ENCODE data around the gene PLEKHJ1. TPM values are rescaled to one million over a fixed set of nuclear protein-coding genes. Genes with fewer than 3 reads are reported as not detected.

The PLEKHJ1 gene
- polyA plus RNA-seq, 1 donor, result 115 TPM

DNA sequence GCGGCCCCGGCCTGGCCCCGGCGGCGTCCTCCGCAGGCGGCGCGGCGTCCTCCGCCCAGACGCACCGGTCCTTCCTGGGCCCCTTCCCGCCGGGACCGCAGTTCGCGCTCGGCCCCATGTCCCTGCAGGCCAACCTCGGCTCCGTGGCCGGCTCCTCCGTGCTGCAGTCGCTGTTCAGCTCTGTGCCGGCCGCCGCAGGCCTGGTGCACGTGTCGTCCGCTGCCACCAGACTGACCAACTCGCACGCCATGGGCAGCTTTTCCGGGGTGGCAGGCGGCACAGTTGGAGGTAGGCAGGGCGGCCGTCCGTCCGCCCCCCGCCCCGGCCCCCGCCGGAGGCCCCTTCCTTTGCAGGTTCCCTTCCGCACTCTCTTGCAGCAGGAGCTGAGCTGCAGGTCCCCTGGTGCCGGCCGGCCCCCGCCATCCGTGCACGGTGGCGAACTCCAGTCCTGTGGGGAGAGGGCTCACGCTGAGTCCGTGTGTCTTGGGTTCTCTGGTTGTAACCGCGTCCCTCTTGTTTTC lies 9.2 kb downstream of the PLEKHJ1 start:
- DNase-seq, result no peak
- no peaks in the 10 kb centered on the region for H3K4me1 ChIP-seq (ENCODE audit: control insufficient read depth, insufficient read depth, low read length)
- no CpG with 5 or more reads among the region's 53 CpGs for WGBS (ENCODE audit: insufficient coverage, low lambda C conversion rate)
- no peak overlapping the region for H3K27ac ChIP-seq (ENCODE audit: low read length)
- H3K9me3 ChIP-seq (ENCODE audit: control insufficient read depth, low read depth, low read length), result no peaks in the 10 kb centered on the region
- no peak overlapping the region for H3K4me3 ChIP-seq (ENCODE audit: low read length)
- H3K36me3 ChIP-seq (ENCODE audit: control insufficient read depth, insufficient read depth, low read length), result peaks cover 80% of the 10 kb centered on the region
- H3K27me3 ChIP-seq (ENCODE audit: control insufficient read depth, insufficient read depth, low read length), result no peaks in the 10 kb centered on the region

DNA sequence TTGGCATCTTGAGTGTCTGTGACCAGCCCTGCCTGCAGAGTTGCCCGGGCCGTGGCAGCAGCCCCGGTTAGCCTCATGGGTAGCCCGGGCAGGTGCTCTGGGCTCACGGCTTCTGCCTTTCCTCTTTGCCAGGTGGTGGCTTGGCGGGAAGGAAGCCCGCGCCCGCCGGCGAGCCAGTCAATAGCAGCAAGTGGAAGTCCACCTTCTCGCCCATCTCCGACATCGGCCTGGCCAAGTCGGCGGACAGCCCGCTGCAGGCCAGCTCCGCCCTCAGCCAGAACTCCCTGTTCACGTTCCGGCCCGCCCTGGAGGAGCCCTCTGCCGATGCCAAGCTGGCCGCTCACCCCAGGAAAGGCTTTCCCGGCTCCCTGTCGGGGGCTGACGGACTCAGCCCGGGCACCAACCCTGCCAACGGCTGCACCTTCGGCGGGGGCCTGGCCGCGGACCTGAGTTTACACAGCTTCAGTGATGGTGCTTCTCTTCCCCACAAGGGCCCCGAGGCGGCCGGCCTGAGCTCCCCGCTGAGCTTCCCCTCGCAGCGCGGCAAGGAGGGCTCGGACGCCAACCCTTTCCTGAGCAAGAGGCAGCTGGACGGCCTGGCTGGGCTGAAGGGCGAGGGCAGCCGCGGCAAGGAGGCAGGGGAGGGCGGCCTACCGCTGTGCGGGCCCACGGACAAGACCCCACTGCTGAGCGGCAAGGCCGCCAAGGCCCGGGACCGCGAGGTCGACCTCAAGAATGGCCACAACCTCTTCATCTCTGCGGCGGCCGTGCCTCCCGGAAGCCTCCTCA lies 9.9 kb downstream of the PLEKHJ1 start:
- no CpG with 5 or more reads among the region's 59 CpGs for WGBS (ENCODE audit: insufficient coverage, low lambda C conversion rate)
- Histone ChIP-seq H3K36me3 (ENCODE audit: control insufficient read depth, insufficient read depth, low read length) (peaks cover 80% of the 10 kb centered on the region), H3K4me1 (ENCODE audit: control insufficient read depth, insufficient read depth, low read length) (peaks cover 2% of the 10 kb centered on the region), H3K9me3 (ENCODE audit: control insufficient read depth, low read depth, low read length) (no peaks in the 10 kb centered on the region), H3K27me3 (ENCODE audit: control insufficient read depth, insufficient read depth, low read length) (no peaks in the 10 kb centered on the region), H3K4me3 (ENCODE audit: low read length) (no peak overlapping the region), H3K27ac (ENCODE audit: low read length) (no peak overlapping the region)
- DNase-seq, result no peak

DNA sequence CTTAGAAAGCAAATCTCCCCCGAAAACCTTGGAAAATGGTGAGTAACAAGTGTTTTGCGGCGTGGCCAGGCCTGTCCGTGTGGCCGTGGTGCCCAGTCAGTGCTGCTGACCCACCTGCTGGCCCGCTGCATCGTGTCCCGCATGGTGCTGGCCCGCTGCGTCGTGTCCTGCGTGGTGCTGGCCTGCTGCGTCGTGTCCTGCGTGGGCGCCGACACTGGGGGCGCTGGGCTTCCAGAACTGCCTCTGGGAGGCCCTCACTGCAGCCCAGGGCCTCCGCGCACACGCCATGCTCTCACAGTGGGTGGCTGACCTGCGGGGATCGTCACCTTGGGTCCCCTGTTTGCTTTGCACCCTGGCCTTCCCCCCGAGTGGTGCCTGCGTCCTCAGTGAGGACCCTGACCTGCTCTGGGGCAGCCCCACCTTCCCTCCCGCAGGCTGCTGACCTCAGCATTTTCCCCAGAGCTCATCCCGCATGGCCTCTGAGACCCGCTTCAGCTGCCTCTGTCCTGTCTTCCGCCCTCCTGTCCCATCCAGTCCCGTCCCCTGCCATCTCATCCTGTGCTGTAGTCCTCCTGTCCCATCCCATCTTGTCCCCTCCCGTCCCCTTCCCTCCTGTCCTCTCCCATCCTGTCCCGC lies 10.6 kb downstream of the PLEKHJ1 start:
- H3K27ac ChIP-seq (ENCODE audit: low read length), result no peak overlapping the region
- peaks cover 2% of the 10 kb centered on the region for H3K4me1 ChIP-seq (ENCODE audit: control insufficient read depth, insufficient read depth, low read length)
- no peak for DNase-seq
- H3K27me3 ChIP-seq (ENCODE audit: control insufficient read depth, insufficient read depth, low read length), result no peaks in the 10 kb centered on the region
- no peak overlapping the region for H3K4me3 ChIP-seq (ENCODE audit: low read length)
- 100% methylated on average over 1 of the region's 32 CpGs for WGBS (ENCODE audit: insufficient coverage, low lambda C conversion rate)
- no peaks in the 10 kb centered on the region for H3K9me3 ChIP-seq (ENCODE audit: control insufficient read depth, low read depth, low read length)
- H3K36me3 ChIP-seq (ENCODE audit: control insufficient read depth, insufficient read depth, low read length), result peaks cover 75% of the 10 kb centered on the region

- Histone ChIP-seq H3K36me3 (ENCODE audit: control insufficient read depth, insufficient read depth, low read length) (peaks cover 75% of the 10 kb centered on the region), H3K27ac (ENCODE audit: low read length) (no peak overlapping the region), H3K4me3 (ENCODE audit: low read length) (no peak overlapping the region), H3K4me1 (ENCODE audit: control insufficient read depth, insufficient read depth, low read length) (peaks cover 2% of the 10 kb centered on the region), H3K27me3 (ENCODE audit: control insufficient read depth, insufficient read depth, low read length) (no peaks in the 10 kb centered on the region), H3K9me3 (ENCODE audit: control insufficient read depth, low read depth, low read length) (no peaks in the 10 kb centered on the region)
- no CpG with 5 or more reads among the region's 13 CpGs for WGBS (ENCODE audit: insufficient coverage, low lambda C conversion rate)
- DNase-seq, result no peak
Observed at GRCh38 chr19:2224754-2225349, 11.3 kb downstream of the PLEKHJ1 start.

GRCh38 chr19:2223959-2224358 lies 12.2 kb downstream of the PLEKHJ1 start:
- H3K9me3 ChIP-seq (ENCODE audit: control insufficient read depth, low read depth, low read length), result no peaks in the 10 kb centered on the region
- DNase-seq, result no peak
- no peak overlapping the region for H3K4me3 ChIP-seq (ENCODE audit: low read length)
- H3K27me3 ChIP-seq (ENCODE audit: control insufficient read depth, insufficient read depth, low read length), result no peaks in the 10 kb centered on the region
- WGBS (ENCODE audit: insufficient coverage, low lambda C conversion rate), result no CpG with 5 or more reads among the region's 14 CpGs
- H3K36me3 ChIP-seq (ENCODE audit: control insufficient read depth, insufficient read depth, low read length), result peaks cover 76% of the 10 kb centered on the region
- peaks cover 2% of the 10 kb centered on the region for H3K4me1 ChIP-seq (ENCODE audit: control insufficient read depth, insufficient read depth, low read length)
- H3K27ac ChIP-seq (ENCODE audit: low read length), result no peak overlapping the region

- Histone ChIP-seq H3K4me3 (ENCODE audit: low read length) (no peak overlapping the region), H3K36me3 (ENCODE audit: control insufficient read depth, insufficient read depth, low read length) (peaks cover 71% of the 10 kb centered on the region), H3K9me3 (ENCODE audit: control insufficient read depth, low read depth, low read length) (no peaks in the 10 kb centered on the region), H3K27ac (ENCODE audit: low read length) (no peak overlapping the region), H3K27me3 (ENCODE audit: control insufficient read depth, insufficient read depth, low read length) (no peaks in the 10 kb centered on the region), H3K4me1 (ENCODE audit: control insufficient read depth, insufficient read depth, low read length) (peaks cover 2% of the 10 kb centered on the region)
- WGBS (ENCODE audit: insufficient coverage, low lambda C conversion rate), result no CpG with 5 or more reads among the region's 18 CpGs
- DNase-seq, result no peak
Observed at GRCh38 chr19:2223391-2223790, 12.7 kb downstream of the PLEKHJ1 start.

DNA sequence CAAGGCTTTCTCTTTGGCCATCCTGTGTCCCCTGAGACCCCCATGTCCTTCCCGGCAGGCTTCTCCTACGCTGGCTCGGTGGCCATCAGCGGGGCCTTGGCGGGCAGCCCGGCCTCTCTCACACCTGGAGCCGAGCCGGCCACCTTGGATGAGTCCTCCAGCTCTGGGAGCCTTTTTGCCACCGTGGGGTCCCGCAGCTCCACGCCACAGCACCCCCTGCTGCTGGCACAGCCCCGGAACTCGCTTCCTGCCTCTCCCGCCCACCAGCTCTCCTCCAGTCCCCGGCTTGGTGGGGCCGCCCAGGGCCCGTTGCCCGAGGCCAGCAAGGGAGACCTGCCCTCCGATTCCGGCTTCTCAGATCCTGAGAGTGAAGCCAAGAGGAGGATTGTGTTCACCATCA lies 14.2 kb downstream of the PLEKHJ1 start:
- no CpG with 5 or more reads among the region's 20 CpGs for WGBS (ENCODE audit: insufficient coverage, low lambda C conversion rate)
- peaks cover 2% of the 10 kb centered on the region for H3K4me1 ChIP-seq (ENCODE audit: control insufficient read depth, insufficient read depth, low read length)
- no peak overlapping the region for H3K27ac ChIP-seq (ENCODE audit: low read length)

DNA sequence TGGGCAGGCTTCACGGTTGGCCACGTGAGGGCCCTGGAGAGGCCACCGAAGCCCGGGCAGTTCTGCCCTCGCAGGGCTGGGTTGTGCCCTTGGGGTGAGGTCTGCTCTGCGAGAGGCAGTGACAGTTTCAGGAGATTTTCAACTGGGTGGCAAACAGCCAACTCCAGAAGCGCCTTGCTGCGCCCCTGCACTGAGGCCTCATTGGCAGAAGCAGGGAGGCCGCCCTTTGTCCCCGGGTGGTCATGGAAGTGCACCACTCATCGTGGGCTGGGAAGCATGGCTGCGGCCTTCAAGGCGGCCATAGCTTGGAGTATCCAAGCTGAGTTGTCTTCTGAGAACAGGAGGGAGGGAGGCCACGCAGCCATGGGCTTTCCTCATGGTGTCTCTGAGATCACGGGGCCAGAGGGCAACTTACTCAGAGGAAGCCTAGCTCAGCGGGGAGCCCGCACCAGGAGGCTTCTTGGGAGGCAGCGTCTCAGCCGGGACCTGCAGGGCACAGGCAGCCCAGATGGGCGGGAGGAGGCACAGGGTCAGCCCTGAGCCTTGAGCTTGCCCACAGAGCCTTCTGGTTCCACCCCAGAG lies 14.8 kb downstream of the PLEKHJ1 start:
- no peak overlapping the region for H3K4me3 ChIP-seq (ENCODE audit: low read length)
- H3K27ac ChIP-seq (ENCODE audit: low read length), result no peak overlapping the region
- no CpG with 5 or more reads among the region's 20 CpGs for WGBS (ENCODE audit: insufficient coverage, low lambda C conversion rate)
- H3K36me3 ChIP-seq (ENCODE audit: control insufficient read depth, insufficient read depth, low read length), result peaks cover 81% of the 10 kb centered on the region
- DNase-seq, result peak in 1 of 2 donors; percentile 32
- H3K27me3 ChIP-seq (ENCODE audit: control insufficient read depth, insufficient read depth, low read length), result no peaks in the 10 kb centered on the region
- no peaks in the 10 kb centered on the region for H3K9me3 ChIP-seq (ENCODE audit: control insufficient read depth, low read depth, low read length)
- peaks cover 2% of the 10 kb centered on the region for H3K4me1 ChIP-seq (ENCODE audit: control insufficient read depth, insufficient read depth, low read length)

More for the DNA sequence above, 14.2 kb downstream of the PLEKHJ1 start:
- no peaks in the 10 kb centered on the region for H3K27me3 ChIP-seq (ENCODE audit: control insufficient read depth, insufficient read depth, low read length)
- no peak for DNase-seq
- H3K4me3 ChIP-seq (ENCODE audit: low read length), result no peak overlapping the region
- peaks cover 79% of the 10 kb centered on the region for H3K36me3 ChIP-seq (ENCODE audit: control insufficient read depth, insufficient read depth, low read length)
- H3K9me3 ChIP-seq (ENCODE audit: control insufficient read depth, low read depth, low read length), result no peaks in the 10 kb centered on the region

DNA sequence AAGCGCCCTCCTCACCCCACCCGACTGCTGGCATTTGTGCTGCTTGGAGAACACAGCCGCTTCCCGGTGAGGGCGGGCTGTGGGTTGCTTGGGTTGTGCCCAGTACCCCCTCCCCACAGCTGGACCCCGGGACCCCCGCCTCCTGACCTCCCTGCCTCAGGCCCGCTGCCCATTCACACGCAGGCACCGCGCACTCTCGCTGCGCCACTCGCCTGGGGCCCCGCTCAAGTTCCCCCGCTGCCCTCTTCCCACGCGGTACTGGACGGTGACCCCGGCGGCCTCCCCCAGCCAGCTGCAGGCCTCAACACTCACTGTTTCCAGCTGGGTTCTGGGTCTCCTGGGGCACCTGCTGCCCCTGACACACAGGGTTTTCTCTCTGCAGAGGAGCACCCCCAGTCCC lies 16.4 kb downstream of the PLEKHJ1 start:
- no CpG with 5 or more reads among the region's 21 CpGs for WGBS (ENCODE audit: insufficient coverage, low lambda C conversion rate)
- H3K36me3 ChIP-seq (ENCODE audit: control insufficient read depth, insufficient read depth, low read length), result peaks cover 81% of the 10 kb centered on the region

GRCh38 chr19:2217591-2217990 lies 18.5 kb downstream of the PLEKHJ1 start:
- Histone ChIP-seq H3K27ac (ENCODE audit: low read length) (no peak overlapping the region), H3K4me3 (ENCODE audit: low read length) (no peak overlapping the region), H3K36me3 (ENCODE audit: control insufficient read depth, insufficient read depth, low read length) (peaks cover 76% of the 10 kb centered on the region), H3K4me1 (ENCODE audit: control insufficient read depth, insufficient read depth, low read length) (peaks cover 23% of the 10 kb centered on the region), H3K27me3 (ENCODE audit: control insufficient read depth, insufficient read depth, low read length) (no peaks in the 10 kb centered on the region), H3K9me3 (ENCODE audit: control insufficient read depth, low read depth, low read length) (peaks cover 5% of the 10 kb centered on the region)
- WGBS (ENCODE audit: insufficient coverage, low lambda C conversion rate), result no CpG with 5 or more reads among the region's 22 CpGs
- no peak for DNase-seq

More for the DNA sequence above, 16.4 kb downstream of the PLEKHJ1 start:
- Histone ChIP-seq H3K4me1 (ENCODE audit: control insufficient read depth, insufficient read depth, low read length) (peaks cover 2% of the 10 kb centered on the region), H3K4me3 (ENCODE audit: low read length) (no peak overlapping the region), H3K27ac (ENCODE audit: low read length) (no peak overlapping the region), H3K9me3 (ENCODE audit: control insufficient read depth, low read depth, low read length) (no peaks in the 10 kb centered on the region), H3K27me3 (ENCODE audit: control insufficient read depth, insufficient read depth, low read length) (no peaks in the 10 kb centered on the region)
- no peak for DNase-seq

Data from large intestine (tissue), 3 donors.